GM12874 (cell line): ENCODE data around the gene DHX29.

ENCODE experiments used
- CTCF ChIP-seq: IDR thresholded peaks from 2 replicates; pipeline ENCODE4 v1.5.1; 2011; ENCODE audit warnings: low read depth, mild to moderate bottlenecking, control low read depth, low read length, moderate library complexity; ENCODE audit not compliant: insufficient read depth

Gene DHX29

DNA sequence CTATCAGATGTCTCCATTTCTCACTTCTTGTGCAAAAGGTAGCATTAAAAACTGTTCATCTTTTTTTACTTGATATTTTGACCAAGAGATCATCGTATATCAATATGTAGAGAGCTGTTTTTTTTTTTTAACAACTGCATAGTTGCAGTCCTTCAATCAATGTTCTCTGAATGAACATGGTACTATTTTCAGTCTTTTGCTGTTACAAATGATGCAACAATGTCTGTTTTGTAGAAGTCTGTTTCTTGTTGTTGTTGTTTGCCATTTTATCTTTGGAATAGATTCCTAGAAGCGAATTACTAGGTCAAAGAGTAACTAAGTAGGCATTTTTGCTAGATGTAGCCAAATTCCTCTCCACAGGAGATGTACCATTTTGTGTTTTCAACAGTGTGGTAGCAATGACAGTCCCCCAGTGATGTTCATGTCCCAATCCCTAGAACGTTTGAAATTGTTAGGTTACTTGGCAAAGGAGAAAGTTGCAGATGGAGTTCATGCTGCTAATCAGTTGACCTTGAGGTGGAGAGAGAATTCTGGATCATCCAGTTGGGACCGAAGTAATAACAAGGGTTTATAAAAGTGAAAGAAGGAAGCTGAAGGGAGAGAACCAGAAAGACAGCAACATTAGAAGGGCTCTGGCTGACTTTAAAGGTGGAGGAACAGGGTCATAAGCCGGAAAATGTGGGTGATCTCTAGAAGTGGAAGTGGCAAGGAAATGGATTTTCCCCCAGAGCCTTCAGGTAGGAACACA lies 6.5 kb upstream of the DHX29 start:
- TF ChIP-seq CTCF: no peak

- TF ChIP-seq CTCF: 0 out of 2 replicates have a peak, but pooled peaks have one; percentile 2
These were observed 851 bp upstream of the DHX29 start for GRCh38 chr5:55308254-55308836.

DNA sequence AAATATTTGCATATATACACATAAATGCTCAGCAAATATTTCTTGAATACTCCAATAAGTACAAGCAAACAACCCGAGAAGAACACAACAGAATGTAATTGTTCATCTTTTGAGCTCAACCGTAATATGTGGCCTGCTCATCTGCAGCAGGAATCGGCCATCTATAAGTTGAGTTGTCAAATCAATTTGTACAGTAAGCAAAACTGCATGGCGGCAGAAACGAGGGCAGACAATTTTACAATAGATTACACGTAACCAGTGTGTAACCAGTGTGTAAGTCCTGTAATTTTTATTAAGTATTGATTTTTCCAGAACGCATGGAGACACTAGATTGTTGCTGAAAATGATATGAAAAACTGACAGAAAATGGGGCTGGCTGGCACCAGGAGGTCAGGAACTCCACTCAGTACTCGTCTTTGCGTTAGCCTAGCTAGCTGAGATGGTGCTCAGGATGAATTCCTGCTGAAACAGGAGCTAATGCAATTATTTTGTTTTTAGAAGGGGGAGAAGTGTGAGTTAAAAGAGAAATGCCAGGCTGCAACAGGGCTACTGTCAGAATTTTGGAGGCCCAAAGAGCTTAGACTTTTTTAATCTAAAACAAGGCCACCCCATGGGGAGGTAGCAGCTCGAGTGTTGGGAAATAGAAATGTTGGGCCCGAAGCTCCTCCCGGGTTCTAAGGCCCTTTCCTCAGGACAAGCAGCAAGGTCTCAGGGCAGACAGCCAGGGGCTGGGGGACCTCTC lies 682 bp downstream of the DHX29 start:
- no peak for TF ChIP-seq CTCF

GRCh38 chr5:55305345-55305744 lies 2.1 kb downstream of the DHX29 start:
- TF ChIP-seq CTCF: no peak

GRCh38 chr5:55304584-55304983 lies 2.9 kb downstream of the DHX29 start:
- TF ChIP-seq CTCF: no peak

DNA sequence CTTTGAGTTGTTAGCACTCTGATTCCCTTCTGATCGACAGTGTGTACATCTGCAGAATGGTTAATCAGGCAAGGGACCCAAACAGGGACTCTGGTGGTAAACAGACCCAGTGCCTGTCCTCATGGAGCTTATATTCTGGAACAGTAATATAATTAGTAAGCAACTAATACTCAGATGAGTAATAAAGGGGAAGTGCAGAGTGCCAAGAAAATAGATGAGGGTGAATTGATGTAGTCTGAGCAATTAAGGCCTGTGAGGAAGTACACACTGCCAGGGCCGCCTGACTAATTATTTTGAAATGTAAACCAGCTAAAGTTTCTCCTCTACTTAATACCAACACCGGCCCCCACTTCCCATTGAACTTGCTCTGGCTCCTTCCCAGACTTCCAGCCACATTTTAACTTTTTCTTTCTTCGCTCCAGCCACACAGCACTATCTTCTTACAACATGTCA lies 4.2 kb downstream of the DHX29 start:
- TF ChIP-seq CTCF: no peak

DNA sequence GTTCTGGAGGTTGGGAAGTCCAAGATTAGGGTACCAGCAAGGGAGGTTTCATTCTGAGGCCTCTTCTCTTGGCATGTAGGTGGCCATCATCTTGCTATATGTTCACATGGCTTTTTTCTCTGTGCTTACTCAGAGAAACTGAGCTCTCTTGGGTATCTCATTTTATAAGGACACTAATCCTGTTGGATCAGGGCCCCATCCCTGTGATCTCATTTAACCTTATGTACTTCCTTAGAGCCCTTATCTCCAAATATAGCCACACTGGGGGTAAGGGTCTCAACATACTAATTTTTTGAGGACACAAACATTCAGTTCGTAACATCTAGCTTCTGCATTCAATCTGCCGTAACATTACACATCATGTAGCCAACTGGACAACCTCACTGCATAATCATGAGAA lies 6.6 kb downstream of the DHX29 start:
- TF ChIP-seq CTCF: no peak
